Fibroblast of the conjunctiva (primary cell): ENCODE measurements around the gene OSBPL2.

Experiments
- DNase-seq: peaks from one replicate; pipeline ENCODE4 v3.0.0-alpha.2; 2010; ENCODE audit warnings: low read depth

OSBPL2 gene

DNA sequence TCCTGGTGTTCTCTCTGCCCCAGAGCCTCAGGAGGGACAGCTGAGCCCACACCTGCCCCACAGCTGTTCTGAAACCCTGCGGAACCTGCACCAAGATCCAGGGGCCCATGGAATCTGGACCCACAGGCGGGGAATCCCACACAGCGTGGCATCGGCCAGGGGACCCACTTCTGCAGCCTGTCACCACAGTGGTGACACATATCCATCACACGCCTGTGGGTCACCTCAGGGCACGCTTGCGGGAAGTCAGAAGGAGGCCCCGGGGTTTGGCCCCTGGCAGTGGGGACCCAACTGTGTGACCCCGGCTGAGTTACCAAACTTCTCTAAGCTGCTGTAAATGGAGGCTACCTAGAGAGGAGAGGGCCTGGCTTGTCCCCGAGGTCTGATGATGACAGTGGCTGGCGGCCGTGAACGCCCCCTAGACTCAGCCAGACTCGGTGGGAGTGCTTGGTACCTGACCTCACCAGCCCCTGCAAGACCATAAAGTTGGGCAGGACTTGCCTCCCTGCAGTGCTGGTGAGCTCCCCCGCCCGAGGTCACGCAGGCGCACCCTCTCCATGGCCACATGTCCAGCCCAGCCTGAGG lies 16.0 kb upstream of the OSBPL2 start:
- no peak for DNase-seq

DNA sequence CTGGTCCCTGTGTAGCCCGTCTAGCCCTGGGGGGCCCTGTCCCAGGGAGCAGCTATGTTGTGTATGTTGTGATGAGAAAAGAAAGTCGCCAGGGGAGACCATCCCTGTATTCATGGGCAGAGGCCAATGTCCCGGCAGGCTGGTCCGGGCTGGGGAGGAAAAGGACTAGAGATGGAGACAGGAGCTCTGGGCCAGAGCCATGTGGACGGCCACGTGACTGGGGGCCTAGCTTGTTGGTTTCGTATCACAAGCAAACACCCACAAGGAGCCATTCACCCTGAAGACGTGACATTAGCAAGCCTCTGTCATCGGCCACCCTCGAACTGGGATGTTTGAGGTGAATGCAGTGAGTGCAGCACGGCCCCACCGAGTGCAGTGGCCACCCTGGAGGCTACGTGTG lies 15.3 kb upstream of the OSBPL2 start:
- DNase-seq, result no peak

- no peak for DNase-seq
Observed at GRCh38 chr20:62223571-62223970, 14.8 kb upstream of the OSBPL2 start.

DNA sequence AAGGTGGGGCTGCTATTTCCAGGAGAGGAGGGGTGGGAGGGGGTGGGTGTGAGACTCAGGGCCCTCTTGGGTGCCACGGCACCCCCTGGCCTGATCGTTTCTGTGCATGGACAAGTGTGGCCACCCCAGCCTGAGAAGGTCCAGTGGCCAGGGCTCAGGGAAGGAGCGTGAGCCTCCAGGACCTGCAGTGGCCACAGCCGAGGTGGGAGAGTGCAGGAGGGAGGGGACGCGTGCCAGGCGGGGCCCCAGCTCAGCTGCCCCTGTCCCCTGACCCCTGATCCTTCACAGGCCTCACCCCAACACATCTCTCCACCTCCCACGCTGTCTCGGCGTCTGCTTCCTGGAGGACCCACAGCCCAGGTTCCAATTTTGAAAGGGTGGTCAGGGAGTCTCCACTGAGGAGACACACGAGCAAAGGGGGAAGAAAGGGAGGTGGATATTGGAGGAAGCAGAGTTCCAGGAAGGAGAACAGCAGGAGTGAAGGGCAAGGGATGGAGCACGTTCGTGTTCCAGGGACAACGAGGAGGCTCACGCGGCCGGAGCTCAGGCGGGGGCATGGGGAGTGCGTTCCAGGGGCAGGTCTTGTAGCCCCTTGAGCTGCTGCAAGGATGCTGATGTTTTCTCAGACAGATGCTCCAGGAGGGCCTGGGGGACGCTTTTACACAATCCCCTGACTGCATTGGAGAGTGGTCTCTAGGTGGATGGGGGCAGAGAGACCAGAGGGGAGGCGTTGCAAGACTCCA lies 14.0 kb upstream of the OSBPL2 start:
- no peak for DNase-seq

DNA sequence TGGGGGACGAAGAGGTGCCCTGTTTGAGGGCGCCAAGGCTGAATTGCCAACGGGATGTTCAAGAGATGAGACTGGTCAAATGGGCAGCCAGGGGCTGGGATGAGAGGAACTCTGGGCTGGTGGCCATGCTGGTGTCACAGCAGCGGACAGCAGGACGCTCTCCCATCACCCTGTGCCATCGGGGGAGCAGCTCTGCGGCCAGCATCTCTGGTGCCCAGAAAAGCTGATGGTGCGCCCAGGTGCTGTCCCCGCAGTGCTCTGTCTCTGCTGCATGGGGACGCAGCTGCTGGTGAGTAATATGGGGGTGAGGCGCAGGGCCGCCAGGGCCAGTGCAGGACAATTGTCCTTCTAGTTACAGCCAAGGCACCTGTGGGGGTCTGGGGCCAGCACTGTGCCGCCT lies 13.3 kb upstream of the OSBPL2 start:
- DNase-seq, result no peak

DNA sequence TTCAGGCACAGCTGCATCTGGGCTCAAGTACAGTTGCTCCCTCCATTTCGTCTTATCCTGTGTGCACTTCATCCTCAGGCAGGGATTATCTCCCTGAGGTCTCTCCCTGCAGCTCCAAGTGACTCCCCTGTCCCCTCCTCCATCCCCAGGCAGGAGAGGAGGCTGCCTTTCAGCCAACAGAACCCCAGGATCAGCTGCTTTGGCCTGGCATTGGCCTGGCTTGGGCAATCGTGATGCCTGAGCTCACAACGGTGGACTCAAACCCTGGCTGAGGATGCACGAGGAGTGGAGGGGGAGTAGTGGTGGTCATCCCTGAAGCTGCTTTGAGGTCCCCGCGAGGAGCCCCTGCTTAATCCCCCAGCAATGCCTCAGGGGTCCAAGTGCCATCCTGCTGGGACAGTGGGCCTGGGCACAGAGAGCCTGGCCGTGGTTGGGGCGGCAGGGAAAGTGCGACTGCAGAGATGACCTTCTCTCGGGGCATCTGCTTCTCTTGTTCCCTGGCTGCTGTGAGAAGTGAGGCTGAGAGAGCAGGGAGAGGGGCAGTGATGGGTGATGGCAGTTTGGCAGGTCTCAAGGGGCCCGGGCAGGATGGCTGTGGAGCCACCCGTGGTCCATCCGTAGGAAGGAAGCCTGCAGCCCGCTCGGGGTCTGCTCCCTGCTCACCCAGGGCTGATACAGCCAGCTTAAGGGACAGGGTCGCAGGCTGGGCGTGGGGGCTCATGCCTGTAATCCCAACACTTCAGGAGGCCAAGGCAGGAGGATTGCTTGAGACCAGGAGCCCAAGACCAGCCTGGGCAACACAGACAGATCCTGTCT lies 12.3 kb upstream of the OSBPL2 start:
- no peak for DNase-seq

GRCh38 chr20:62226707-62227590 lies 11.4 kb upstream of the OSBPL2 start:
- no peak for DNase-seq

DNA sequence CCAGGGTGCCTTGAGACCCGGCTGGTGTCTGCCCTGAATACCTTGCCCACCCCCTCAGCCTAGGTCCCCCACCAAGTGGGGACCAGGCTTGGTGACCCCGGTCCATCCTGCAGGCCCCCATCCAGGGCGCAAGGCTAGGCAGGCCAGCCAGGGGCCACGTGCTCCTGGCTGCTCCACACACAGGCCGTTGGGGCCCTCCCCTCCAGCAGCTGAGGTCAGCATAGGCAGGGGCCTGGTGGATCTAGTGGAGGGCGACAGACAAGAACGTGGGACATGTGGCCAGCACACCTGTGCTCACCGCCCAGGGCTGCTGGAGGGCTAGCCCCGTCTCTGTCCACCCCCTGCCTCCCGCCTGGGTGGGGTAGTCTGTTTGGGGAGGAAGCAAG lies 10.7 kb upstream of the OSBPL2 start:
- no peak for DNase-seq

DNA sequence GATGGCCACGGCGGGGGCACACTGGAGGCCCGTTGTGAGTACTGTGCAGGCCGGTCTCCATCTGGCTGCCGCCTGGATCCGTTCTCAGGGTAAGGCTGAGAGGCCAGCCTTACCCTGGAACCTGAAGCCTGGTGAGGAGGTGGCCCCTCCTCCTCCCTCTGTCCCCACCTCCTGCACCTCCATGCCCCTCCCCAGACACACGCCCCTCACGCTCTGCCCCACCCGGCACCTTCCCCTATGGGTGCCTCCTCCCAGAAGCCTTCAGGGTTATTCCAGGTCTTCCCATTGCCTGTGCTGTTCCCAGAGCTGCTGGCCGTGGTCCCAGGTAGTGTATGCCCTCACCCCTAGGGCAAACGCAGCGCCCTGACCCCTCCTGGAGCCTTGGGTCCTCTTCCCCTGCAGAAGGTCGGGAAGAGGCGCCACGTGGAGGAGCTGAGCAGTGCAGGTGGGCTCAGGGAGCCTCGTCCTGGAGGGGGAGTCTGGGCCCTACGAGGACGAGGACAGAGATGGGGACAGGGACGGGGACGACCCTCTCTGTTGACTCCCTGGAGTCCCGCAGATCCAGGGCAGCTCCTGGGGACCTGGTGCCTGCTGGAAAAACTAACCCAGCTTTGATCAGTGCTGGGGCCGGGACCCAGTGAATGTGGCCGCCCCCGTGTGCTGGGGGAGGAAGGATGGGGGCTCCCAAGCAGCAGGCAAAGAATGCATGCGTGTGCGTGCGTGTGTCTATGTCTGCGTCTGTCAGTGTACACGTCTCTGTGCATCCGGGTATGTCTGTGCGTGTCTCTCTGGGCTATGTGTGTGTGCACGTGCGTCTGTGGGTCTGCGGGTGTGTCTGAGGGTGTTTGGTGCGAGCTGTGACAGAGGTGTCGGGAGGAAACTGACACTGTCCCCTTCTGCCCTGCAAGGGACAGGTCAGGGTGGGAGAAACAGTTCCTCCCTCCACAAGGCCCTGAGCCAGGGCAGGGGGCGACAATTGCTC lies 10.1 kb upstream of the OSBPL2 start:
- DNase-seq, result no peak

DNA sequence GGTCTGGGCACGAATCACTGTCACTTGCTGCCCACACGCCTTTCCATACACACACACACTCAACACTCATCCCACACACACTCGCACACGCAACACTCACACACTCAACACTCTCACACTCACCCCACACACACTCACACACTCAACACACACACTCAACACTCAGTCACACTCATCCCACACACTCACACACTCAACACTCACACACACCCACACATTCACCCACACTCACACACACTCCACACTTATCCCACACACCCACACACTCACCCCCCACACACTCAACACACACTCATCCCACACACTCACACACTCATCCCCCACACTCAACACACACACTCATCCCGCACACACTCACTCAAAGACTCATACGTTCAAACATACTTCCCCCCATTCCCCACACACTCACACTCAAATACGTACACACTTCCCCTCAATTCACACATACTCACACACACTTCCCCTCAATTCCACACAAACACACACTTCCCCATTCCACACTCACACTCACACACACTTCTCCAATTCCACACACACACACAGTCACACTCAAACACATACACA lies 9.3 kb upstream of the OSBPL2 start:
- no peak for DNase-seq

DNA sequence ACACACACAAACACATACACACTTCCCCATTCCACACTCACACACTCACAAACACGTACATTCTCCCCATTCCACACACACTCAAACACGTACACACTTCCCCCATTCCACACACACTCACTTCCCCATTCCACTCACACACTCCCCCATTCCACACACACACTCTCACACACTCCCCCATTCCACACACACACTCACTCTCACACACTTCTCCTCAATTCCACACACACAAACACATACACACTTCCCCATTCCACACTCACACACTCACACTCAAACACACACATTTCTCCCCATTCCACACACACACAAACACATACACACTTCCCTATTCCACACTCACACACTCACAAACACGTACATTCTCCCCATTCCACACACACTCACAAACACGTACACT lies 8.7 kb upstream of the OSBPL2 start:
- no peak for DNase-seq

GRCh38 chr20:62230276-62230675 lies 8.0 kb upstream of the OSBPL2 start:
- no peak for DNase-seq

GRCh38 chr20:62230696-62231095 lies 7.6 kb upstream of the OSBPL2 start:
- no peak for DNase-seq

DNA sequence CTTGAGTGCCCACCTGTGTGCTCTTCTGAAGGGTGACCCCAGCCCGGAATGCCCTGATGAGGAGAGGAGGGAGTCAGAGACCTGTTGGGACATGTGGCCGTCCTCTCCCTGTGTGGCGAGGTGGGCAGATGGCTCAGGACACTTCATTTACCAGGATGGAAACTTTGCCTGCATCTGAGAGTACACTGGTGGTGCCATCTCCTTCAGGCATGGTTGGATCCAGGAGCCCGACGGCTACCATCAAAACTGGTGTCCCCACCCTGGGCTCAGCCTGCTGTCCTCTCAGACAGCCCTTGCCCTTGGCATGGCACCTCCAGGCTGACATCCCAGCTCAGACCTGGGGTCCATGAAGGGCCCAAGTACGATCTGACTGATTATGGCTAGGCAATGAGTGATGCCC lies 7.0 kb upstream of the OSBPL2 start:
- DNase-seq, result no peak

GRCh38 chr20:62232194-62232593 lies 6.1 kb upstream of the OSBPL2 start:
- no peak for DNase-seq

DNA sequence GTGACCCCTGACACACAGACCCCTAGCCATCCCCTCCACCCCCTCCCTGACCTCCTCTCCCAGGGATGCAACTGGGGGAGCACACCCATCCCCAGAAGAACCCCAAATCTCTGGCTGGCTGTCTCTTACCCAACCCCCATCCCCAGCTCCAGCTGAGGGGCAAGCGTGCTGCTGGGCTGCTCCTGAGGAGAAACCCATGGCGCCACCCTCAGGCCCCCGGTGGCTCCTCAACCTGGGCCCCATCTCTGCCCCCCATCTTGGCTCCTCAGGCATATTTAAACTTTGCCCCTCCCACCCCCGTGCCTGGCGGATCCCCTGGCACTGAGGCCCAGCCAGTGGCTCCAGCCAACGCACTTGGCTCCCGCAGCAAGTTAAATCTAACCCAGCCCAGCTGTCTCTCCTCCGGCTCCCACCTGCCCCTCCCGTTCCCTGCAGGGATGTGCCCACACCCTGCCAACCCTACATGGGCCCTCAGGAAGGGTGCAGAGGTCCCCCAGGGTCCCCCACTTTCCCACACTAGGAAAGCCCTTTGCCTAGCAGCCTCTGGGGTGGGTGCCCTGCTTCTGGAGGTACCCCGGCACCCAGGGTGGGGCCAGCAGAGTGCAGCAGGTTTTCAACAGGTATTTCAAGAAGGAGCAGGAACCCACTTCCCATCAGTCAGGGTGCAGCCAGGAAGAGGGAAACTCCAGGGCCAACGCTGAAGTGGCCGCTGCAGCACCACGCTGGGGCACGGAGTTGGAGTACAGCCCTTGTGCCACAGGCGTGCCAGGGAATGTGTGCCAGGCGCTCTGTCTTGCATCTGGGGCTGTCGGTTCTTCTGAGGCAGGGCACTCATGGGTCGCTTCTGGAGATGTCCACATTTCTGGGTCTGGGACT lies 5.3 kb upstream of the OSBPL2 start:
- no peak for DNase-seq

DNA sequence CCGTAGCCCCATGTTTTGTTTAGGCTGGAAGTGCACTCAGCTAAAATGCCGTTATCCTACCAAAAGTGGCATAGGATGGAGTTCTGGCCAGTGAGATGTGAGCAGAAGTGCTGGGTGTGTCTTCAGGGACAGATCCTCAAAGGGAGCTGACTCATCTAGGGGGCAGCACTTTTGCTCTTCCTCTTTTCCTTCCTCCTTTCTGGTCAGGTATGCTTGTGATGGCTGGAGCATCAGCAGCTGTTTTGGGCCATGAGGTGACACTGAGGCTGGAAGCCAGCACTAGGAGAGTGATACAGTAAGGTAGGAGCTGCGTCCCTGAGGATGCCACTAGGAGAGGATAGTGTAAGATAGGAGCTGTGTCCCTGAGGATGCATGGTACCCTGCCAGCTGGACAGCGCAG lies 4.6 kb upstream of the OSBPL2 start:
- no peak for DNase-seq

GRCh38 chr20:62234339-62234738 lies 4.0 kb upstream of the OSBPL2 start:
- no peak for DNase-seq

DNA sequence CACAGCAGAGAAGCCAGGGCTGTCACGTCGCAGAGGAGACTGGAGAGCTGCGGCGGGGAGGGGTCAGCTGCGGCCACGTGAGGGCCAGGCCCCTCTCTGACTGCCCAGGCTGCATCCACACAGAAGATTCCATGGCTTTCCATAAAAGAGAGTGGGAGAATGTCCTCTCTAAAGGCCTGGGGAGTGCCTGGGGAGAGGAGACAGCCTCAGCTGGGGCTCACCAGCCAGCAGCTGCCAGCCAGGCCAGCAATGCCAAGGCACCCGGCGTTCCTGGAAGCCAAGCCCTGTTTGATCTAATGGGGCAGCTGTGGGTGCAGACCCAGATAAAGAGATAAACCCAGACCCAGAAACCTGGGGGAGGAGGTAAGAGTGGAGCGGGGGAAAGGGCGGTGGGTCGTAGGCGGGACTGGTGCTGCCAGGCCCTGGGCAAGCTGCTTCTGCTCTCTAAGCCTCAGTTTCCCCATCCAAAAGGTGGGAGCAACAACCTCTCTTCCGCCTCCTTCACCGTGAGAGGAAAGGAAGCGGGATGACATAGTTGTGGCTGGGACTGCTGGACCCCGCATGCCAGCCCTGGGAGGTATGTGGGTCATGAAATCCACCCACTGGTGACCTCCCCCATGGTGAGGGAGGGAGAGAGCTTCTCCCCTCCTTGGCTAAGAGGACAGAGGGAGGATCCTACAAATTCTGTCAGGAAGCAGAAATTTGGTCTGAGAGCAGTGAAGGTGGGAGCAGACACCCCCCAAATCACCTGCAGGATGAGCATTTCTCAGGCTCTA lies 3.1 kb upstream of the OSBPL2 start:
- DNase-seq, result no peak
